IMR-90 (cell line): ENCODE data around the gene CHST8. TPM values are rescaled to one million over a fixed set of nuclear protein-coding genes. Genes with fewer than 3 reads are reported as not detected.

Experiments
- ATAC-seq: fragments of 200-7000 bp; cut with Tn5 transposase; 2 replicates; pipeline ENCODE4 v1.9.1; 2020; ENCODE audit warnings: low read depth, mild to moderate bottlenecking, moderate library complexity
- BruUV-seq: library from RNA; stranded (reverse); fragments of 400-500 nt; replicated peaks from 2 replicates; lab custom pipeline; 2021; lab: Mats Ljungman, UMichigan
- CTCF ChIA-PET: fragments of 300-600 bp; formaldehyde crosslinking; extraction: SDS; loops from one replicate; lab custom pipeline; 2021; ENCODE audit warnings: antibody characterized with exemption; lab: Yijun Ruan, JAX
- POLR2A ChIA-PET: fragments of 300-600 bp; sonication (Branson Sonifier 250); formaldehyde crosslinking; loops from one replicate; lab custom pipeline; 2022; ENCODE audit warnings: antibody characterized with exemption; ENCODE audit not compliant: unreplicated experiment; lab: Charles Lee
- DNase-seq: peaks from one replicate; pipeline ENCODE4 v3.0.0; 2013
- H2AFZ ChIP-seq: replicated peaks from 2 replicates; pipeline ENCODE3; 2013; ENCODE audit warnings: low read length, mild to moderate bottlenecking; ENCODE audit not compliant: poor library complexity
- H2AK5ac ChIP-seq: 2 replicates; pipeline ENCODE4 v1.6.1; 2013; ENCODE audit warnings: low read depth, low read length, inconsistent platforms
- H2AK9ac ChIP-seq: replicated peaks from 2 replicates; pipeline ENCODE3; 2013; ENCODE audit warnings: mild to moderate bottlenecking, low read depth, low read length, moderate library complexity; ENCODE audit not compliant: poor library complexity
- H2BK120ac ChIP-seq: 2 replicates; pipeline ENCODE4 v1.6.1; 2013; ENCODE audit warnings: low read depth, low read length, inconsistent platforms
- H2BK15ac ChIP-seq: 3 replicates; pipeline ENCODE4 v1.6.1; 2013; ENCODE audit warnings: low read depth, low read length, inconsistent platforms
- H2BK20ac ChIP-seq: 2 replicates; pipeline ENCODE4 v1.6.1; 2013; ENCODE audit warnings: low read depth, mild to moderate bottlenecking, inconsistent platforms, low read length, moderate library complexity
- H2BK5ac ChIP-seq: 2 replicates; pipeline ENCODE4 v1.6.1; 2013; ENCODE audit warnings: mild to moderate bottlenecking, low read depth, low read length, inconsistent platforms; ENCODE audit not compliant: poor library complexity, severe bottlenecking
- H3K14ac ChIP-seq: replicated peaks from 2 replicates; pipeline ENCODE4 v1.6.1; 2013; ENCODE audit warnings: low read depth, low read length, inconsistent platforms
- H3K18ac ChIP-seq: 2 replicates; pipeline ENCODE4 v1.6.1; 2013; ENCODE audit warnings: low read depth, low read length, control low read depth
- H3K23ac ChIP-seq: 2 replicates; pipeline ENCODE4 v1.6.1; 2013; ENCODE audit warnings: low read depth, low read length, inconsistent platforms
- H3K27ac ChIP-seq: 2 replicates; pipeline ENCODE4 v1.5.1; 2013; ENCODE audit warnings: mild to moderate bottlenecking, control low read depth, low read length; ENCODE audit not compliant: insufficient read depth
- H3K27me3 ChIP-seq: 2 replicates; pipeline ENCODE4 v1.6.1; 2013; ENCODE audit warnings: low read length; ENCODE audit not compliant: control insufficient read depth, insufficient read depth
- H3K36me3 ChIP-seq: 2 replicates; pipeline ENCODE4 v1.6.1; 2013; ENCODE audit warnings: low read length, mixed read lengths; ENCODE audit not compliant: control insufficient read depth, insufficient read depth
- H3K4ac ChIP-seq: 2 replicates; pipeline ENCODE4 v1.6.1; 2013; ENCODE audit warnings: low read depth, low read length, inconsistent platforms
- H3K4me1 ChIP-seq: 2 replicates; pipeline ENCODE4 v1.6.1; 2013; ENCODE audit warnings: low read length, mixed read lengths; ENCODE audit not compliant: control insufficient read depth, insufficient read depth
- H3K4me2 ChIP-seq: 2 replicates; pipeline ENCODE4 v1.6.1; 2013; ENCODE audit warnings: low read depth, mild to moderate bottlenecking, control low read depth, low read length, moderate library complexity
- H3K4me3 ChIP-seq: 2 replicates; pipeline ENCODE4 v1.5.1; 2013; ENCODE audit warnings: low read depth, mild to moderate bottlenecking, control low read depth, low read length, moderate library complexity; ENCODE audit not compliant: insufficient read depth
- H3K56ac ChIP-seq: 2 replicates; pipeline ENCODE4 v1.6.1; 2013; ENCODE audit warnings: low read length, inconsistent platforms; ENCODE audit not compliant: insufficient read depth; ENCODE audit errors: extremely low read depth
- H3K79me1 ChIP-seq, 2 experiments: 2 replicates each; pipeline ENCODE4 v1.6.1; 2013; ENCODE audit warnings: low read length in 2 of 2, inconsistent platforms in 1 of 2, low read depth in 1 of 2
- H3K9ac ChIP-seq: 2 replicates; pipeline ENCODE4 v1.6.1; 2013; ENCODE audit warnings: low read depth, low read length, control low read depth
- H3K9me1 ChIP-seq: 2 replicates; pipeline ENCODE4 v1.6.1; 2013; ENCODE audit warnings: low read length, inconsistent platforms; ENCODE audit not compliant: insufficient read depth
- H3K9me3 ChIP-seq: 2 replicates; pipeline ENCODE4 v1.6.1; 2013; ENCODE audit warnings: low read length; ENCODE audit not compliant: control insufficient read depth, insufficient read depth
- H4K20me1 ChIP-seq: 2 replicates; pipeline ENCODE4 v1.6.1; 2013; ENCODE audit warnings: low read length, inconsistent platforms; ENCODE audit not compliant: insufficient read depth
- H4K5ac ChIP-seq: 2 replicates; pipeline ENCODE4 v1.6.1; 2013; ENCODE audit warnings: mild to moderate bottlenecking, low read depth, low read length, control low read depth
- H4K8ac ChIP-seq, 2 experiments: 2 replicates each; pipeline ENCODE4 v1.6.1; 2013; ENCODE audit warnings: low read depth in 2 of 2, low read length in 2 of 2, control low read depth in 1 of 2, inconsistent platforms in 1 of 2
- H4K91ac ChIP-seq: 2 replicates; pipeline ENCODE4 v1.6.1; 2013; ENCODE audit warnings: low read depth, low read length, inconsistent platforms; ENCODE audit not compliant: insufficient read depth
- CEBPB ChIP-seq: IDR thresholded peaks from 2 replicates; pipeline ENCODE4 v1.6.1; 2012; ENCODE audit warnings: low read depth, low read length, improper control_type of control experiment
- MAFK ChIP-seq: IDR thresholded peaks from 2 replicates; pipeline ENCODE4 v1.6.1; 2012; ENCODE audit warnings: low read depth, low read length, improper control_type of control experiment
- SMC3 ChIP-seq: fragments of 150-350 bp; IDR thresholded peaks from 2 replicates; pipeline ENCODE4 v1.6.1; 2016; ENCODE audit warnings: low read depth, mild to moderate bottlenecking, antibody characterized with exemption, low read length, moderate library complexity
- WGBS, 2 experiments: methylation state at CpG; one replicate each; pipeline versions ENCODE4 v1.1.5 to v1.1.7; 2013; ENCODE audit warnings: missing lambda C conversion rate in 2 of 2; ENCODE audit not compliant: insufficient read length in 1 of 2; ENCODE audit errors: extremely low coverage in 2 of 2; 5-methylcytosine and 5-hydroxymethylcytosine counted together
- dilution Hi-C: fragments of 300-500 bp; cut with HindIII; formaldehyde crosslinking; loops from one replicate; pipeline ENCODE4 v1.14.3; 2018; ENCODE audit warnings: low sequenced_read_pairs; ENCODE audit not compliant: unreplicated experiment
- in situ Hi-C: fragments of 300-500 bp; cut with MboI; formaldehyde crosslinking; loops from 3 replicates; pipeline ENCODE4 v1.14.3; 2019; ENCODE audit warnings: low sequenced_read_pairs, inconsistent platforms, mixed read lengths
- intact Hi-C: fragments of 100-400 bp; cut with micrococcal nuclease; formaldehyde crosslinking; loops from 2 replicates; pipeline ENCODE4 v1.10.0; 2022
- polyA plus RNA-seq, 3 experiments: library from polyadenylated mRNA; depleted of rRNA; stranded (reverse); fragments of >200 nt; gene quantifications; 2 replicates each; pipeline ENCODE4 v1.2.3, GENCODE V29; 2012; ENCODE audit warnings: low replicate concordance in 1 of 3
- total RNA-seq: library from RNA; depleted of rRNA; stranded (reverse); fragments of >200 nt; gene quantifications from 2 replicates; pipeline ENCODE4 v1.2.3, GENCODE V29; 2012

CHST8 gene
- total and polyA plus RNA-seq, 2 of the 4 experiments (the other 2 are of a cell fraction): not detected

GRCh38 chr19:33748231-33748630 is 126.5 kb downstream of the CHST8 start:
- Histone ChIP-seq H2BK15ac (no peak overlapping the region), H3K27ac (no peak overlapping the region), H4K91ac (no peak overlapping the region), H2BK20ac (no peak overlapping the region), H3K27me3 (no peaks in the 10 kb centered on the region), H3K4me1 (no peaks in the 10 kb centered on the region), H2BK120ac (no peak overlapping the region), H2AFZ (no peak overlapping the region), H2AK5ac (no peak overlapping the region), H4K5ac (no peak overlapping the region), H3K9me1 (no peaks in the 10 kb centered on the region), H3K4me2 (no peak overlapping the region), H3K18ac (no peak overlapping the region), H3K4me3 (no peak overlapping the region), H3K79me1 (no peaks in the 10 kb centered on the region), H4K8ac (no peak overlapping the region), H3K23ac (no peak overlapping the region), H3K56ac (no peak overlapping the region), H3K4ac (no peak overlapping the region), H3K9me3 (no peaks in the 10 kb centered on the region), H2BK5ac (no peak overlapping the region), H2AK9ac (no peak overlapping the region), H4K20me1 (no peaks in the 10 kb centered on the region), H3K9ac (no peak overlapping the region), H3K14ac (no peak overlapping the region), H3K36me3 (no peaks in the 10 kb centered on the region)
- WGBS, 2 experiments: 70% methylated on average over 2 of the region's 8 CpGs; no CpG with 5 or more reads in 1 of the 2 experiments
- BruUV-seq: no TSS peak
- TF ChIP-seq MAFK: no peak
- no peak for TF ChIP-seq CEBPB
- TF ChIP-seq SMC3: no peak
- intact Hi-C loops (no loop called here), in situ Hi-C loops (no loop called here), dilution Hi-C loops (no loop called here)
- DNase-seq: no peak
- POLR2A ChIA-PET: no interaction called here
- CTCF ChIA-PET: interaction anchor here (0.7 kb wide), 1 partner anchor 29 kb away, joined by 4 read pairs; no protein-coding TSS in a partner anchor
- ATAC-seq: no peak
